HepG2 (cell line): ENCODE results near the gene TMC8. TPM values are rescaled to one million over a fixed set of nuclear protein-coding genes. Genes with fewer than 3 reads are reported as not detected.

Source experiments
- ATAC-seq: fragments of 200-7000 bp; cut with Tn5 transposase; 3 replicates; pipeline ENCODE4 v1.9.1; 2020; ENCODE audit warnings: mild to moderate bottlenecking, moderate library complexity
- BruUV-seq: library from RNA; stranded (reverse); fragments of 400-500 nt; replicated peaks from 2 replicates; lab custom pipeline; 2021; lab: Mats Ljungman, UMichigan
- CTCF ChIA-PET: fragments of 300-600 bp; formaldehyde crosslinking; extraction: SDS; loops from one replicate; lab custom pipeline; 2021; ENCODE audit warnings: low total read pairs, inconsistent platforms, low intra/inter-chr PET ratio; lab: Yijun Ruan, JAX
- POLR2A ChIA-PET: fragments of 350-600 bp; sonication (Branson Sonifier 250); formaldehyde crosslinking; loops from one replicate; lab custom pipeline; 2020; ENCODE audit warnings: antibody characterized with exemption, inconsistent platforms; lab: Yijun Ruan, JAX
- DNase-seq: peaks from one replicate; pipeline ENCODE4 v3.0.0-alpha.2; 2015; ENCODE audit warnings: low spot score
- FAIRE-seq: peaks from 3 replicates; lab custom pipeline; 2011; peaks lifted over from hg19 to GRCh38; lab: Jason Lieb, UNC
- H2AFZ ChIP-seq: one replicate; pipeline ENCODE4 v1.6.1; 2011; ENCODE audit warnings: low read length, inconsistent platforms
- H3K27ac ChIP-seq: fragments of 300-600 bp; 3 replicates; pipeline ENCODE4 v1.8.0; 2011; ENCODE audit warnings: mixed run types, mild to moderate bottlenecking, mixed read lengths, low read length, inconsistent platforms; ENCODE audit not compliant: insufficient read depth; ENCODE audit errors: extremely low read length
- H3K27me3 ChIP-seq, 2 experiments: fragments of 200-600 bp in 1 of 2; 2 replicates in 1 of 2; 3 replicates in 1 of 2; pipeline versions ENCODE4 v1.6.0 to v1.8.0; 2011; ENCODE audit warnings: low read length in 2 of 2, mild to moderate bottlenecking in 2 of 2, moderate library complexity in 2 of 2, inconsistent platforms in 1 of 2; ENCODE audit not compliant: insufficient read depth in 2 of 2, control insufficient read depth in 1 of 2
- H3K36me3 ChIP-seq, 2 experiments: fragments of 200-600 bp in 1 of 2; replicated peaks in 1 of 2; 2 replicates in 1 of 2; 3 replicates in 1 of 2; pipeline versions ENCODE4 v1.5.1 to v1.8.0; 2011; ENCODE audit warnings: low read length in 2 of 2, inconsistent platforms in 1 of 2; ENCODE audit not compliant: insufficient read depth in 2 of 2, control insufficient read depth in 1 of 2
- H3K4me1 ChIP-seq: 2 replicates; pipeline ENCODE4 v1.5.1; 2012; ENCODE audit warnings: low read length, inconsistent platforms; ENCODE audit not compliant: insufficient read depth
- H3K4me2 ChIP-seq: 2 replicates; pipeline ENCODE4 v1.6.0; 2011; ENCODE audit warnings: low read depth, low read length, inconsistent platforms
- H3K4me3 ChIP-seq, 3 experiments: fragments of 200-600 bp in 1 of 3; sonication (generic), shearing (Covaris generic) in 1 of 3; replicated peaks in 1 of 3; 2 replicates each; pipeline ENCODE4 v1.5.1; 2011 to 2016; ENCODE audit warnings: low read length in 3 of 3, inconsistent platforms in 2 of 3, low read depth in 2 of 3, mild to moderate bottlenecking in 2 of 3, control low read depth in 1 of 3, mixed read lengths in 1 of 3; ENCODE audit not compliant: insufficient read depth in 1 of 3
- H3K79me2 ChIP-seq: one replicate; pipeline ENCODE4 v1.6.1; 2011; ENCODE audit warnings: low read length, inconsistent platforms; ENCODE audit not compliant: insufficient read depth
- H3K9ac ChIP-seq: 2 replicates; pipeline ENCODE4 v1.6.0; 2011; ENCODE audit warnings: mild to moderate bottlenecking, low read depth, low read length, inconsistent platforms; ENCODE audit not compliant: insufficient read depth
- H3K9me3 ChIP-seq: 2 replicates; pipeline ENCODE4 v1.5.1; 2012; ENCODE audit warnings: mild to moderate bottlenecking, low read length
- H4K20me1 ChIP-seq: 2 replicates; pipeline ENCODE4 v1.6.0; 2011; ENCODE audit warnings: inconsistent platforms, mild to moderate bottlenecking, low read length, moderate library complexity; ENCODE audit not compliant: insufficient read depth
- AGO2 ChIP-seq: fragments of 200-400 bp; formaldehyde crosslinking; optimal IDR thresholded peaks from 2 replicates; pipeline ENCODE3; 2017; ENCODE audit warnings: mild to moderate bottlenecking, low read depth, low read length, moderate library complexity
- ATRX ChIP-seq: sonication (generic); formaldehyde crosslinking; IDR thresholded peaks from 2 replicates; pipeline ENCODE4 v1.4.0; 2020; ENCODE audit warnings: missing genetic modification reagents, borderline replicate concordance
- HIVEP1 ChIP-seq: sonication (generic); formaldehyde crosslinking; IDR thresholded peaks from 2 replicates; pipeline ENCODE4 v1.4.0; 2020; ENCODE audit warnings: mild to moderate bottlenecking, missing genetic modification reagents
- NCOA5 ChIP-seq: sonication (generic); formaldehyde crosslinking; IDR thresholded peaks from 2 replicates; pipeline ENCODE4 v1.4.0; 2020; ENCODE audit warnings: missing genetic modification reagents
- POLR2AphosphoS5 ChIP-seq: IDR thresholded peaks from 2 replicates; pipeline ENCODE4 v1.6.1; 2012; ENCODE audit warnings: low read depth, low read length
- YEATS4 ChIP-seq: sonication (generic); formaldehyde crosslinking; IDR thresholded peaks from 2 replicates; pipeline ENCODE4 v1.4.0; 2020; ENCODE audit warnings: missing genetic modification reagents, borderline replicate concordance
- ZC3H13 ChIP-seq: sonication (generic); formaldehyde crosslinking; IDR thresholded peaks from 2 replicates; pipeline ENCODE4 v1.8.1; 2023; ENCODE audit warnings: mild to moderate bottlenecking, missing genetic modification reagents, moderate library complexity
- ZNF546 ChIP-seq: sonication (generic); formaldehyde crosslinking; conservative IDR thresholded peaks from 2 replicates; pipeline ENCODE4 v1.8.1; 2023; ENCODE audit warnings: mild to moderate bottlenecking, missing genetic modification reagents
- ZNF713 ChIP-seq: sonication (generic); formaldehyde crosslinking; IDR thresholded peaks from 2 replicates; pipeline ENCODE4 v1.4.0; 2020; ENCODE audit warnings: mild to moderate bottlenecking, missing genetic modification reagents
- WGBS: methylation state at CpG from one replicate; pipeline ENCODE4 v1.1.6; 2017; ENCODE audit warnings: low lambda C conversion rate; 5-methylcytosine and 5-hydroxymethylcytosine counted together
- in situ Hi-C: cut with HindIII; loops from 2 replicates; pipeline ENCODE4 v1.10.0; 2017; ENCODE audit warnings: low pct_unique_long_range_greater_than_20kb; ENCODE audit not compliant: extremely low pct_ligation_motif_present
- intact Hi-C: fragments of 100-400 bp; cut with micrococcal nuclease; formaldehyde crosslinking; loops from one replicate; pipeline ENCODE4 v1.10.0; 2022; ENCODE audit not compliant: unreplicated experiment
- polyA plus RNA-seq, 8 experiments: library from polyadenylated mRNA; depleted of rRNA in 3 of 8; stranded (reverse) in 7 of 8; unstranded in 1 of 8; fragments of >200 nt; fragmentation: Illumina TruSeq in 4 of 8; extraction: Trizol in 4 of 8; gene quantifications; 2 replicates each; pipeline versions ENCODE4 v1.2.1 to v1.2.3, GENCODE V29; 2011 to 2016; ENCODE audit warnings: low read depth in 4 of 8, missing spikeins in 1 of 8, mixed read lengths in 1 of 8; ENCODE audit not compliant: insufficient read depth in 1 of 8
- total RNA-seq, 5 experiments: library from RNA; depleted of rRNA; stranded (reverse); fragments of >200 nt; fragmentation: Illumina TruSeq; extraction: Trizol; gene quantifications; 2 replicates each; pipeline ENCODE4 v1.2.3, GENCODE V29; 2016; ENCODE audit warnings: low read depth in 1 of 5
- TF ChIP-seq, protein P1 (sequence below): sonication (generic); formaldehyde crosslinking; IDR thresholded peaks from 2 replicates; pipeline ENCODE4 v1.9.0; 2022; ENCODE audit warnings: missing genetic modification reagents, mild to moderate bottlenecking, borderline replicate concordance
- TF ChIP-seq, protein P2 (sequence below): sonication (generic); formaldehyde crosslinking; IDR thresholded peaks from 2 replicates; pipeline ENCODE4 v1.4.0; 2020; ENCODE audit warnings: missing genetic modification reagents
- TF ChIP-seq, protein P3 (sequence below): sonication (generic); formaldehyde crosslinking; IDR thresholded peaks from 2 replicates; pipeline ENCODE4 v1.5.0; 2020; ENCODE audit warnings: missing genetic modification reagents
- TF ChIP-seq, protein P4 (sequence below): sonication (generic); formaldehyde crosslinking; IDR thresholded peaks from 2 replicates; pipeline ENCODE4 v1.8.0; 2022; ENCODE audit warnings: mild to moderate bottlenecking, missing genetic modification reagents, moderate library complexity

The TMC8 gene
- total and polyA plus RNA-seq, 2 of the 13 experiments (the other 11 are each of a cell fraction or from before 2014, with no cell fraction given) = 0.53 to 7.8 TPM

DNA sequence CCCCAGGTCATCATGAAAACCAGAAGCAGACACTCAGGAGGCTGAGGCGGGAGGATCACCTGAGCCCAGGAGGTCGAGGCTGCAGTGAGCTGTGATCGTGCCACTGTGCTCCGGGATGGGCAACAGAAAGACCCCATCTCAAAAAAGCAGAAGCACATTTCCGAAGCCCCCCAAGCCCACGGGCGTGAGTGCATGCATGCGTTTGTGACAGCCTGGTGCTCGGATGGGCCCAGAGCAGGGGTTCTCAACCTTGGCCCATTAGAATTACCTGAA, 21.1 kb upstream of the TMC8 start (continued):
- TF ChIP-seq, protein P1, sequence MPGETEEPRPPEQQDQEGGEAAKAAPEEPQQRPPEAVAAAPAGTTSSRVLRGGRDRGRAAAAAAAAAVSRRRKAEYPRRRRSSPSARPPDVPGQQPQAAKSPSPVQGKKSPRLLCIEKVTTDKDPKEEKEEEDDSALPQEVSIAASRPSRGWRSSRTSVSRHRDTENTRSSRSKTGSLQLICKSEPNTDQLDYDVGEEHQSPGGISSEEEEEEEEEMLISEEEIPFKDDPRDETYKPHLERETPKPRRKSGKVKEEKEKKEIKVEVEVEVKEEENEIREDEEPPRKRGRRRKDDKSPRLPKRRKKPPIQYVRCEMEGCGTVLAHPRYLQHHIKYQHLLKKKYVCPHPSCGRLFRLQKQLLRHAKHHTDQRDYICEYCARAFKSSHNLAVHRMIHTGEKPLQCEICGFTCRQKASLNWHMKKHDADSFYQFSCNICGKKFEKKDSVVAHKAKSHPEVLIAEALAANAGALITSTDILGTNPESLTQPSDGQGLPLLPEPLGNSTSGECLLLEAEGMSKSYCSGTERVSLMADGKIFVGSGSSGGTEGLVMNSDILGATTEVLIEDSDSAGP (CRISPR knock-in tag) = 0 out of 2 replicates have a peak, but pooled peaks have one; percentile 26

DNA sequence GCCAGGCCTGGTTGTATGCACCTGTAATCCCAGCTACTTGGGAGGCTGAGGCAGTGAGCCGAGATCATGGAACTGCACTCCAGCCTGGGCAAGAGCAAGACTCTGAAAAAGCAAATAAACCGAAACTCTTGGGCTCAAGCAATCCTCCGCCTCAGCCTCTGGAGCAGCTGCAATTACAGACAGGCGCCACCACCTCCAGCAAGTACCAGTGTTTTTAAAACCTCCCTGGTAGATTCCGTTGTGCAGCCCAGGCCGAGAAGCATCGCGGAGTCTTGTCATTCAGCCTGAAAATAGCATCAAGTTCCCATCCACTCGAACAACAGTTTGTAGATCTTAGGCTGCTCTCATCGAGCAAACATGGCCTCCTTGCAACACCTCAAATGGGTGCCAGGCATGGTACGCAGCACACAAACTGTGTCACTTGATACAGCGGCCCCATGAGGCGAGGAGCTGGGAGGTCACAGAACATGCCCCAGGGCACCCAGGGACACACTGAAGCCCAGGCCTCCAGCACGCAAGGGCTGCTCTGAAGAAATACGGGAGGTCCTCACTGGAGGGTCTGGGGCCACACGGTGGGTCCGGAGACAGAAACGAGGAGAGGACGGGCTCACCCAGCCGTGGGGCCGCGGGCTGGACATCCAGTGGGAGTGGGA, 20.1 kb upstream of the TMC8 start:
- H3K4me3 ChIP-seq = no peak overlapping the region
- WGBS = 94% methylated on average over 22 of the region's 22 CpGs
- BruUV-seq = no TSS peak
- DNase-seq (no peak), FAIRE-seq (no peak), ATAC-seq (no peak)
- H3K4me2 ChIP-seq = no peak overlapping the region
- H3K79me2 ChIP-seq = no peaks in the 10 kb centered on the region
- no peak overlapping the region for H3K27ac ChIP-seq
- no peaks in the 10 kb centered on the region for H3K27me3 ChIP-seq
- H2AFZ ChIP-seq = no peak overlapping the region
- H4K20me1 ChIP-seq = peaks cover 7% of the 10 kb centered on the region; the same call in 1 of the 2 replicates
- peaks cover 11 to 37% of the 10 kb centered on the region in 2 experiments for H3K36me3 ChIP-seq
- POLR2A ChIA-PET = no interaction called here
- H3K4me1 ChIP-seq = peaks cover 23% of the 10 kb centered on the region
- no peak overlapping the region for H3K9ac ChIP-seq
- TF ChIP-seq, protein P2, sequence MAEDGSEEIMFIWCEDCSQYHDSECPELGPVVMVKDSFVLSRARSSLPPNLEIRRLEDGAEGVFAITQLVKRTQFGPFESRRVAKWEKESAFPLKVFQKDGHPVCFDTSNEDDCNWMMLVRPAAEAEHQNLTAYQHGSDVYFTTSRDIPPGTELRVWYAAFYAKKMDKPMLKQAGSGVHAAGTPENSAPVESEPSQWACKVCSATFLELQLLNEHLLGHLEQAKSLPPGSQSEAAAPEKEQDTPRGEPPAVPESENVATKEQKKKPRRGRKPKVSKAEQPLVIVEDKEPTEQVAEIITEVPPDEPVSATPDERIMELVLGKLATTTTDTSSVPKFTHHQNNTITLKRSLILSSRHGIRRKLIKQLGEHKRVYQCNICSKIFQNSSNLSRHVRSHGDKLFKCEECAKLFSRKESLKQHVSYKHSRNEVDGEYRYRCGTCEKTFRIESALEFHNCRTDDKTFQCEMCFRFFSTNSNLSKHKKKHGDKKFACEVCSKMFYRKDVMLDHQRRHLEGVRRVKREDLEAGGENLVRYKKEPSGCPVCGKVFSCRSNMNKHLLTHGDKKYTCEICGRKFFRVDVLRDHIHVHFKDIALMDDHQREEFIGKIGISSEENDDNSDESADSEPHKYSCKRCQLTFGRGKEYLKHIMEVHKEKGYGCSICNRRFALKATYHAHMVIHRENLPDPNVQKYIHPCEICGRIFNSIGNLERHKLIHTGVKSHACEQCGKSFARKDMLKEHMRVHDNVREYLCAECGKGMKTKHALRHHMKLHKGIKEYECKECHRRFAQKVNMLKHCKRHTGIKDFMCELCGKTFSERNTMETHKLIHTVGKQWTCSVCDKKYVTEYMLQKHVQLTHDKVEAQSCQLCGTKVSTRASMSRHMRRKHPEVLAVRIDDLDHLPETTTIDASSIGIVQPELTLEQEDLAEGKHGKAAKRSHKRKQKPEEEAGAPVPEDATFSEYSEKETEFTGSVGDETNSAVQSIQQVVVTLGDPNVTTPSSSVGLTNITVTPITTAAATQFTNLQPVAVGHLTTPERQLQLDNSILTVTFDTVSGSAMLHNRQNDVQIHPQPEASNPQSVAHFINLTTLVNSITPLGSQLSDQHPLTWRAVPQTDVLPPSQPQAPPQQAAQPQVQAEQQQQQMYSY (CRISPR knock-in tag) = no peak
- TF ChIP-seq ATRX (CRISPR knock-in tag) (no peak), NCOA5 (CRISPR knock-in tag) (no peak), HIVEP1 (CRISPR knock-in tag) (no peak), ZC3H13 (peak; percentile 88; the same call in 1 of the 2 replicates), ZNF713 (CRISPR knock-in tag) (no peak), YEATS4 (CRISPR knock-in tag) (no peak), POLR2AphosphoS5 (0 out of 2 replicates have a peak, but pooled peaks have one; percentile 4), ZNF546 (CRISPR knock-in tag) (no peak), AGO2 (peak; percentile 62)
- TF ChIP-seq, protein P3, sequence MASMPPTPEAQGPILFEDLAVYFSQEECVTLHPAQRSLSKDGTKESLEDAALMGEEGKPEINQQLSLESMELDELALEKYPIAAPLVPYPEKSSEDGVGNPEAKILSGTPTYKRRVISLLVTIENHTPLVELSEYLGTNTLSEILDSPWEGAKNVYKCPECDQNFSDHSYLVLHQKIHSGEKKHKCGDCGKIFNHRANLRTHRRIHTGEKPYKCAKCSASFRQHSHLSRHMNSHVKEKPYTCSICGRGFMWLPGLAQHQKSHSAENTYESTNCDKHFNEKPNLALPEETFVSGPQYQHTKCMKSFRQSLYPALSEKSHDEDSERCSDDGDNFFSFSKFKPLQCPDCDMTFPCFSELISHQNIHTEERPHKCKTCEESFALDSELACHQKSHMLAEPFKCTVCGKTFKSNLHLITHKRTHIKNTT = no peak
- TF ChIP-seq, protein P4, sequence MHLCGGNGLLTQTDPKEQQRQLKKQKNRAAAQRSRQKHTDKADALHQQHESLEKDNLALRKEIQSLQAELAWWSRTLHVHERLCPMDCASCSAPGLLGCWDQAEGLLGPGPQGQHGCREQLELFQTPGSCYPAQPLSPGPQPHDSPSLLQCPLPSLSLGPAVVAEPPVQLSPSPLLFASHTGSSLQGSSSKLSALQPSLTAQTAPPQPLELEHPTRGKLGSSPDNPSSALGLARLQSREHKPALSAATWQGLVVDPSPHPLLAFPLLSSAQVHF (CRISPR knock-in tag) = 0 out of 2 replicates have a peak, but pooled peaks have one; percentile 26
- in situ Hi-C loops (loop anchor here (5.0 kb wide), 1 partner anchor 77 kb away; the partner anchor contains the start of genes AFMID and TK1), intact Hi-C loops (loop anchor here (5.0 kb wide), 1 partner anchor 77 kb away; the partner anchor contains the start of genes AFMID and TK1)
- H3K9me3 ChIP-seq = no peaks in the 10 kb centered on the region
- CTCF ChIA-PET = no interaction called here
